Esophagus muscularis mucosa (tissue), 4 donors: ENCODE measurements around the gene PDZRN3. TPM values are rescaled to one million over a fixed set of nuclear protein-coding genes. Genes with fewer than 3 reads are reported as not detected.

ENCODE experiments used
- DNase-seq: peaks from one replicate; pipeline ENCODE4 v3.0.0-alpha.2; 2017; ENCODE audit errors: extremely low spot score
- H3K27ac ChIP-seq, 4 donors: fragments of 200-600 bp; sonication (generic); replicated peaks in 1 of 4; 1 replicate in 3 of 4; 2 replicates in 1 of 4; pipeline ENCODE4 v1.5.1; 2016 to 2019; ENCODE audit warnings: mild to moderate bottlenecking in 1 of 4
- H3K27me3 ChIP-seq, 4 donors: fragments of 200-600 bp; sonication (generic); one replicate each; pipeline versions ENCODE4 v1.5.1 to v1.6.0; 2016 to 2019
- H3K36me3 ChIP-seq, 4 donors: fragments of 200-600 bp; sonication (generic); one replicate each; pipeline ENCODE4 v1.5.1; 2016 to 2019
- H3K4me1 ChIP-seq, 4 donors: fragments of 200-600 bp; sonication (generic); one replicate each; pipeline ENCODE4 v1.5.1; 2016 to 2019
- H3K4me3 ChIP-seq, 4 donors: fragments of 200-600 bp; sonication (generic); 1 replicate in 2 of 4; 2 replicates in 2 of 4; pipeline ENCODE4 v1.5.1; 2016 to 2019; ENCODE audit warnings: mild to moderate bottlenecking in 4 of 4, moderate library complexity in 1 of 4
- H3K9me3 ChIP-seq, 4 donors: fragments of 200-600 bp; sonication (generic); 1 replicate in 3 of 4; 2 replicates in 1 of 4; pipeline ENCODE4 v1.5.1; 2016 to 2019
- CTCF ChIP-seq, 3 experiments: fragments of 200-600 bp in 2 of 3; fragments of 450-650 bp in 1 of 3; sonication (generic) in 2 of 3; IDR thresholded peaks; one replicate each; pipeline ENCODE4 v1.5.1; 2017 to 2019; ENCODE audit warnings: antibody characterized with exemption in 3 of 3, mild to moderate bottlenecking in 2 of 3, moderate library complexity in 1 of 3
- EP300 ChIP-seq: sonication (generic); formaldehyde crosslinking; IDR thresholded peaks from one replicate; pipeline ENCODE4 v1.6.1; 2017; ENCODE audit warnings: antibody characterized with exemption
- POLR2A ChIP-seq: fragments of 450-650 bp; IDR thresholded peaks from one replicate; pipeline ENCODE4 v1.6.1; 2017; ENCODE audit warnings: antibody characterized with exemption, moderate library complexity, mild to moderate bottlenecking, low read depth
- POLR2AphosphoS5 ChIP-seq, 2 donors: sonication (generic); formaldehyde crosslinking; IDR thresholded peaks; one replicate each; pipeline ENCODE4 v1.6.1; 2017; ENCODE audit warnings: antibody characterized with exemption in 2 of 2
- WGBS: methylation state at CpG from one replicate; pipeline ENCODE4 v1.1.5; 2018; 5-methylcytosine and 5-hydroxymethylcytosine counted together
- intact Hi-C: fragments of 100-400 bp; cut with DNase I; formaldehyde crosslinking; loops from one replicate; pipeline ENCODE4 v1.15.1; 2023
- total RNA-seq, 4 donors: library from RNA; depleted of rRNA; stranded (reverse); fragments of >200 nt; gene quantifications; one replicate each; pipeline versions ENCODE4 v1.1.0 to v1.2.1, GENCODE V29; 2016

PDZRN3 gene
- total RNA-seq, 4 donors from 2014 or later, result 149 to 314 (median 220) TPM

- intact Hi-C loops, result no loop called here
Measured at GRCh38 chr3:73665286-73665685, 40.5 kb upstream of the PDZRN3 start.

GRCh38 chr3:73664389-73664788 lies 39.6 kb upstream of the PDZRN3 start:
- no peak for DNase-seq
- Histone ChIP-seq H3K27me3 (no peaks in the 10 kb centered on the region), H3K36me3 (no peaks in the 10 kb centered on the region), H3K4me3 (no peak overlapping the region), H3K4me1 (no peaks in the 10 kb centered on the region), H3K27ac (no peak overlapping the region), H3K9me3 (no peaks in the 10 kb centered on the region)
- TF ChIP-seq POLR2A (no peak), EP300 (no peak), CTCF (IDR thresholded peaks at IDR 0.05) (no peak), POLR2AphosphoS5 (IDR thresholded peaks at IDR 0.05) (no peak)
- intact Hi-C loops, result no loop called here
- 62% methylated on average over 4 of the region's 4 CpGs for WGBS

More at GRCh38 chr3:73665286-73665685, 40.5 kb upstream of the PDZRN3 start:
- H3K9me3 ChIP-seq, result no peaks in the 10 kb centered on the region
- no peak for TF ChIP-seq POLR2A
- no peak for TF ChIP-seq EP300
- no peak for TF ChIP-seq CTCF (IDR thresholded peaks at IDR 0.05)
- no peak for TF ChIP-seq POLR2AphosphoS5 (IDR thresholded peaks at IDR 0.05)
- H3K36me3 ChIP-seq, result no peaks in the 10 kb centered on the region
- DNase-seq, result no peak
- H3K27ac ChIP-seq, result no peak overlapping the region
- H3K27me3 ChIP-seq, result no peaks in the 10 kb centered on the region
- no peaks in the 10 kb centered on the region for H3K4me1 ChIP-seq
- WGBS, result 80% methylated on average over 2 of the region's 2 CpGs
- no peak overlapping the region for H3K4me3 ChIP-seq

GRCh38 chr3:73663495-73663894 lies 38.8 kb upstream of the PDZRN3 start:
- intact Hi-C loops, result no loop called here
- 90% methylated on average over 3 of the region's 3 CpGs for WGBS

GRCh38 chr3:73661265-73661664 lies 36.5 kb upstream of the PDZRN3 start:
- no peaks in the 10 kb centered on the region for H3K9me3 ChIP-seq
- H3K27me3 ChIP-seq, result no peaks in the 10 kb centered on the region
- no peaks in the 10 kb centered on the region for H3K36me3 ChIP-seq
- TF ChIP-seq POLR2A (no peak), POLR2AphosphoS5 (IDR thresholded peaks at IDR 0.05) (no peak), EP300 (no peak), CTCF (IDR thresholded peaks at IDR 0.05) (no peak)
- H3K4me3 ChIP-seq, result no peak overlapping the region
- H3K4me1 ChIP-seq, result no peaks in the 10 kb centered on the region
- intact Hi-C loops, result no loop called here
- H3K27ac ChIP-seq, result no peak overlapping the region
- no peak for DNase-seq

More at GRCh38 chr3:73663495-73663894, 38.8 kb upstream of the PDZRN3 start:
- no peak for TF ChIP-seq CTCF (IDR thresholded peaks at IDR 0.05)
- TF ChIP-seq POLR2A, result no peak
- TF ChIP-seq POLR2AphosphoS5 (IDR thresholded peaks at IDR 0.05), result no peak
- TF ChIP-seq EP300, result no peak
- no peak overlapping the region for H3K4me3 ChIP-seq
- no peaks in the 10 kb centered on the region for H3K4me1 ChIP-seq
- H3K9me3 ChIP-seq, result no peaks in the 10 kb centered on the region
- H3K27ac ChIP-seq, result no peak overlapping the region
- no peak for DNase-seq
- H3K36me3 ChIP-seq, result no peaks in the 10 kb centered on the region
- no peaks in the 10 kb centered on the region for H3K27me3 ChIP-seq

- intact Hi-C loops, result loop anchor here (10.0 kb wide), 1 partner anchor 553 kb away; no protein-coding TSS in a partner anchor
- no peak overlapping the region for H3K4me3 ChIP-seq
- 78% methylated on average over 4 of the region's 4 CpGs for WGBS
- TF ChIP-seq EP300 (no peak), POLR2A (no peak), CTCF (IDR thresholded peaks at IDR 0.05) (no peak), POLR2AphosphoS5 (IDR thresholded peaks at IDR 0.05) (no peak)
- H3K27ac ChIP-seq, result no peak overlapping the region
- H3K27me3 ChIP-seq, result no peaks in the 10 kb centered on the region
- no peaks in the 10 kb centered on the region for H3K9me3 ChIP-seq
- no peak for DNase-seq
- H3K4me1 ChIP-seq, result no peaks in the 10 kb centered on the region
- H3K36me3 ChIP-seq, result no peaks in the 10 kb centered on the region
Measured at GRCh38 chr3:73658227-73658626, 33.5 kb upstream of the PDZRN3 start.
